GM12874 (cell line): ENCODE data around the gene GPSM1.

Source experiments
- CTCF ChIP-seq: IDR thresholded peaks from 2 replicates; pipeline ENCODE4 v1.5.1; 2011; ENCODE audit warnings: low read depth, mild to moderate bottlenecking, control low read depth, low read length, moderate library complexity; ENCODE audit not compliant: insufficient read depth

GPSM1 gene

GRCh38 chr9:136343884-136344269, 16.5 kb downstream of the GPSM1 start:
- no peak for TF ChIP-seq CTCF

GRCh38 chr9:136344544-136345280, 17.4 kb downstream of the GPSM1 start:
- TF ChIP-seq CTCF: no peak

GRCh38 chr9:136345281-136346156, 18.2 kb downstream of the GPSM1 start:
- TF ChIP-seq CTCF: no peak

- TF ChIP-seq CTCF: no peak
Observed at GRCh38 chr9:136346157-136346481, 18.8 kb downstream of the GPSM1 start.

GRCh38 chr9:136346927-136347465, 19.7 kb downstream of the GPSM1 start:
- TF ChIP-seq CTCF: no peak

GRCh38 chr9:136347472-136348256, 20.3 kb downstream of the GPSM1 start:
- no peak for TF ChIP-seq CTCF

GRCh38 chr9:136348691-136349090, 21.4 kb downstream of the GPSM1 start:
- no peak for TF ChIP-seq CTCF
